Measurements from ENCODE around the gene KLHL29.

DNA sequence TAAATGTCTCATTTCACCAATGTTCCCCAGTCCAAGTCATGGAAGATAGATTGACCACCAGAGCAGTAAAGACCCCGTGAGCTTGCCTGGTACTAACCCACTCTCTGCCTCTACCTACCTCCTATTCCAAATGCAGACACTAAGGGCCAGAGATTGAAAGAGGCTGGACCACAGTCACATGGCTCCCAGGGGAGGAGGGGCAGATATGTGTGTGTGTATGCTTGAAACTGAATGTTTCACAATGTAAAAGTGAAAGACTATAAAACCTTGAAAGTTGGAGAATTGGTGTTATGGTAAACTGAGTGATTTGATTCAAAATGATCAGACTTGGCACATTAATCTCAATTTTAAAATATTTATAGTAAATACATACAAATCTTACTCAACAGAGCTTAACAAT is 21.7 kb upstream of the KLHL29 start:
- TF ChIP-seq, protein P1, sequence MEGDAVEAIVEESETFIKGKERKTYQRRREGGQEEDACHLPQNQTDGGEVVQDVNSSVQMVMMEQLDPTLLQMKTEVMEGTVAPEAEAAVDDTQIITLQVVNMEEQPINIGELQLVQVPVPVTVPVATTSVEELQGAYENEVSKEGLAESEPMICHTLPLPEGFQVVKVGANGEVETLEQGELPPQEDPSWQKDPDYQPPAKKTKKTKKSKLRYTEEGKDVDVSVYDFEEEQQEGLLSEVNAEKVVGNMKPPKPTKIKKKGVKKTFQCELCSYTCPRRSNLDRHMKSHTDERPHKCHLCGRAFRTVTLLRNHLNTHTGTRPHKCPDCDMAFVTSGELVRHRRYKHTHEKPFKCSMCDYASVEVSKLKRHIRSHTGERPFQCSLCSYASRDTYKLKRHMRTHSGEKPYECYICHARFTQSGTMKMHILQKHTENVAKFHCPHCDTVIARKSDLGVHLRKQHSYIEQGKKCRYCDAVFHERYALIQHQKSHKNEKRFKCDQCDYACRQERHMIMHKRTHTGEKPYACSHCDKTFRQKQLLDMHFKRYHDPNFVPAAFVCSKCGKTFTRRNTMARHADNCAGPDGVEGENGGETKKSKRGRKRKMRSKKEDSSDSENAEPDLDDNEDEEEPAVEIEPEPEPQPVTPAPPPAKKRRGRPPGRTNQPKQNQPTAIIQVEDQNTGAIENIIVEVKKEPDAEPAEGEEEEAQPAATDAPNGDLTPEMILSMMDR (IDR thresholded peaks at IDR 0.05) = no peak
- TF ChIP-seq POLR2A (IDR thresholded peaks at IDR 0.05) = no peak
